IMR-90 (cell line): ENCODE data around the gene FOXP1. TPM values are rescaled to one million over a fixed set of nuclear protein-coding genes. Genes with fewer than 3 reads are reported as not detected.

Experiments
- ATAC-seq: fragments of 200-7000 bp; cut with Tn5 transposase; 2 replicates; pipeline ENCODE4 v1.9.1; 2020; ENCODE audit warnings: low read depth, mild to moderate bottlenecking, moderate library complexity
- BruUV-seq: library from RNA; stranded (reverse); fragments of 400-500 nt; replicated peaks from 2 replicates; lab custom pipeline; 2021; lab: Mats Ljungman, UMichigan
- CTCF ChIA-PET: fragments of 300-600 bp; formaldehyde crosslinking; extraction: SDS; loops from one replicate; lab custom pipeline; 2021; ENCODE audit warnings: antibody characterized with exemption; lab: Yijun Ruan, JAX
- POLR2A ChIA-PET: fragments of 300-600 bp; sonication (Branson Sonifier 250); formaldehyde crosslinking; loops from one replicate; lab custom pipeline; 2022; ENCODE audit warnings: antibody characterized with exemption; ENCODE audit not compliant: unreplicated experiment; lab: Charles Lee
- DNase-seq: peaks from one replicate; pipeline ENCODE4 v3.0.0; 2013
- H2AFZ ChIP-seq: replicated peaks from 2 replicates; pipeline ENCODE3; 2013; ENCODE audit warnings: low read length, mild to moderate bottlenecking; ENCODE audit not compliant: poor library complexity
- H2AK5ac ChIP-seq: 2 replicates; pipeline ENCODE4 v1.6.1; 2013; ENCODE audit warnings: low read depth, low read length, inconsistent platforms
- H2AK9ac ChIP-seq: replicated peaks from 2 replicates; pipeline ENCODE3; 2013; ENCODE audit warnings: mild to moderate bottlenecking, low read depth, low read length, moderate library complexity; ENCODE audit not compliant: poor library complexity
- H2BK120ac ChIP-seq: 2 replicates; pipeline ENCODE4 v1.6.1; 2013; ENCODE audit warnings: low read depth, low read length, inconsistent platforms
- H2BK15ac ChIP-seq: 3 replicates; pipeline ENCODE4 v1.6.1; 2013; ENCODE audit warnings: low read depth, low read length, inconsistent platforms
- H2BK20ac ChIP-seq: 2 replicates; pipeline ENCODE4 v1.6.1; 2013; ENCODE audit warnings: low read depth, mild to moderate bottlenecking, inconsistent platforms, low read length, moderate library complexity
- H2BK5ac ChIP-seq: 2 replicates; pipeline ENCODE4 v1.6.1; 2013; ENCODE audit warnings: mild to moderate bottlenecking, low read depth, low read length, inconsistent platforms; ENCODE audit not compliant: poor library complexity, severe bottlenecking
- H3K14ac ChIP-seq: replicated peaks from 2 replicates; pipeline ENCODE4 v1.6.1; 2013; ENCODE audit warnings: low read depth, low read length, inconsistent platforms
- H3K18ac ChIP-seq: 2 replicates; pipeline ENCODE4 v1.6.1; 2013; ENCODE audit warnings: low read depth, low read length, control low read depth
- H3K23ac ChIP-seq: 2 replicates; pipeline ENCODE4 v1.6.1; 2013; ENCODE audit warnings: low read depth, low read length, inconsistent platforms
- H3K27ac ChIP-seq: 2 replicates; pipeline ENCODE4 v1.5.1; 2013; ENCODE audit warnings: mild to moderate bottlenecking, control low read depth, low read length; ENCODE audit not compliant: insufficient read depth
- H3K27me3 ChIP-seq: 2 replicates; pipeline ENCODE4 v1.6.1; 2013; ENCODE audit warnings: low read length; ENCODE audit not compliant: control insufficient read depth, insufficient read depth
- H3K36me3 ChIP-seq: 2 replicates; pipeline ENCODE4 v1.6.1; 2013; ENCODE audit warnings: low read length, mixed read lengths; ENCODE audit not compliant: control insufficient read depth, insufficient read depth
- H3K4ac ChIP-seq: 2 replicates; pipeline ENCODE4 v1.6.1; 2013; ENCODE audit warnings: low read depth, low read length, inconsistent platforms
- H3K4me1 ChIP-seq: 2 replicates; pipeline ENCODE4 v1.6.1; 2013; ENCODE audit warnings: low read length, mixed read lengths; ENCODE audit not compliant: control insufficient read depth, insufficient read depth
- H3K4me2 ChIP-seq: 2 replicates; pipeline ENCODE4 v1.6.1; 2013; ENCODE audit warnings: low read depth, mild to moderate bottlenecking, control low read depth, low read length, moderate library complexity
- H3K4me3 ChIP-seq: 2 replicates; pipeline ENCODE4 v1.5.1; 2013; ENCODE audit warnings: low read depth, mild to moderate bottlenecking, control low read depth, low read length, moderate library complexity; ENCODE audit not compliant: insufficient read depth
- H3K56ac ChIP-seq: 2 replicates; pipeline ENCODE4 v1.6.1; 2013; ENCODE audit warnings: low read length, inconsistent platforms; ENCODE audit not compliant: insufficient read depth; ENCODE audit errors: extremely low read depth
- H3K79me1 ChIP-seq, 2 experiments: 2 replicates each; pipeline ENCODE4 v1.6.1; 2013; ENCODE audit warnings: low read length in 2 of 2, inconsistent platforms in 1 of 2, low read depth in 1 of 2
- H3K9ac ChIP-seq: 2 replicates; pipeline ENCODE4 v1.6.1; 2013; ENCODE audit warnings: low read depth, low read length, control low read depth
- H3K9me1 ChIP-seq: 2 replicates; pipeline ENCODE4 v1.6.1; 2013; ENCODE audit warnings: low read length, inconsistent platforms; ENCODE audit not compliant: insufficient read depth
- H3K9me3 ChIP-seq: 2 replicates; pipeline ENCODE4 v1.6.1; 2013; ENCODE audit warnings: low read length; ENCODE audit not compliant: control insufficient read depth, insufficient read depth
- H4K20me1 ChIP-seq: 2 replicates; pipeline ENCODE4 v1.6.1; 2013; ENCODE audit warnings: low read length, inconsistent platforms; ENCODE audit not compliant: insufficient read depth
- H4K5ac ChIP-seq: 2 replicates; pipeline ENCODE4 v1.6.1; 2013; ENCODE audit warnings: mild to moderate bottlenecking, low read depth, low read length, control low read depth
- H4K8ac ChIP-seq, 2 experiments: 2 replicates each; pipeline ENCODE4 v1.6.1; 2013; ENCODE audit warnings: low read depth in 2 of 2, low read length in 2 of 2, control low read depth in 1 of 2, inconsistent platforms in 1 of 2
- H4K91ac ChIP-seq: 2 replicates; pipeline ENCODE4 v1.6.1; 2013; ENCODE audit warnings: low read depth, low read length, inconsistent platforms; ENCODE audit not compliant: insufficient read depth
- BHLHE40 ChIP-seq: fragments of 150-350 bp; IDR thresholded peaks from 2 replicates; pipeline ENCODE4 v1.6.1; 2016; ENCODE audit warnings: mild to moderate bottlenecking, low read depth, low read length
- CHD1 ChIP-seq: IDR thresholded peaks from 2 replicates; pipeline ENCODE4 v1.6.1; 2012; ENCODE audit warnings: low read depth, low read length, improper control_type of control experiment
- CTCF ChIP-seq: conservative IDR thresholded peaks from 2 replicates; pipeline ENCODE4 v1.5.1; 2012; ENCODE audit warnings: mild to moderate bottlenecking, low read depth, low read length, improper control_type of control experiment
- FOS ChIP-seq: fragments of 150-350 bp; IDR thresholded peaks from 2 replicates; pipeline ENCODE4 v1.6.1; 2016; ENCODE audit warnings: low read depth, low read length
- MAFK ChIP-seq: IDR thresholded peaks from 2 replicates; pipeline ENCODE4 v1.6.1; 2012; ENCODE audit warnings: low read depth, low read length, improper control_type of control experiment
- MXI1 ChIP-seq: IDR thresholded peaks from 2 replicates; pipeline ENCODE4 v1.6.1; 2012; ENCODE audit warnings: low read depth, mild to moderate bottlenecking, low read length, moderate library complexity, borderline replicate concordance
- NFE2L2 ChIP-seq: fragments of 150-350 bp; IDR thresholded peaks from 2 replicates; pipeline ENCODE4 v1.6.1; 2016; ENCODE audit warnings: low read depth, mild to moderate bottlenecking, low read length
- POLR2A ChIP-seq: IDR thresholded peaks from 2 replicates; pipeline ENCODE4 v1.6.1; 2012; ENCODE audit warnings: mild to moderate bottlenecking, low read depth, low read length
- RAD21 ChIP-seq: IDR thresholded peaks from 2 replicates; pipeline ENCODE4 v1.6.1; 2012; ENCODE audit warnings: low read length, improper control_type of control experiment
- RCOR1 ChIP-seq: IDR thresholded peaks from 2 replicates; pipeline ENCODE4 v1.6.1; 2012; ENCODE audit warnings: mild to moderate bottlenecking, low read length, improper control_type of control experiment; ENCODE audit not compliant: insufficient replicate concordance
- RFX5 ChIP-seq: IDR thresholded peaks from 2 replicates; pipeline ENCODE4 v1.8.0; 2012; ENCODE audit warnings: low read depth, mild to moderate bottlenecking, low read length, moderate library complexity
- SMC3 ChIP-seq: fragments of 150-350 bp; IDR thresholded peaks from 2 replicates; pipeline ENCODE4 v1.6.1; 2016; ENCODE audit warnings: low read depth, mild to moderate bottlenecking, antibody characterized with exemption, low read length, moderate library complexity
- USF2 ChIP-seq: fragments of 150-350 bp; IDR thresholded peaks from 2 replicates; pipeline ENCODE4 v1.6.1; 2017; ENCODE audit warnings: mild to moderate bottlenecking, antibody characterized with exemption, low read length, low read depth
- WGBS, 2 experiments: methylation state at CpG; one replicate each; pipeline versions ENCODE4 v1.1.5 to v1.1.7; 2013; ENCODE audit warnings: missing lambda C conversion rate in 2 of 2; ENCODE audit not compliant: insufficient read length in 1 of 2; ENCODE audit errors: extremely low coverage in 2 of 2; 5-methylcytosine and 5-hydroxymethylcytosine counted together
- dilution Hi-C: fragments of 300-500 bp; cut with HindIII; formaldehyde crosslinking; loops from one replicate; pipeline ENCODE4 v1.14.3; 2018; ENCODE audit warnings: low sequenced_read_pairs; ENCODE audit not compliant: unreplicated experiment
- in situ Hi-C: fragments of 300-500 bp; cut with MboI; formaldehyde crosslinking; loops from 3 replicates; pipeline ENCODE4 v1.14.3; 2019; ENCODE audit warnings: low sequenced_read_pairs, inconsistent platforms, mixed read lengths
- intact Hi-C: fragments of 100-400 bp; cut with micrococcal nuclease; formaldehyde crosslinking; loops from 2 replicates; pipeline ENCODE4 v1.10.0; 2022
- polyA plus RNA-seq, 3 experiments: library from polyadenylated mRNA; depleted of rRNA; stranded (reverse); fragments of >200 nt; gene quantifications; 2 replicates each; pipeline ENCODE4 v1.2.3, GENCODE V29; 2012; ENCODE audit warnings: low replicate concordance in 1 of 3
- total RNA-seq: library from RNA; depleted of rRNA; stranded (reverse); fragments of >200 nt; gene quantifications from 2 replicates; pipeline ENCODE4 v1.2.3, GENCODE V29; 2012

Gene FOXP1
- total and polyA plus RNA-seq, 2 of the 4 experiments (the other 2 are of a cell fraction), result 37.0 to 132 TPM

GRCh38 chr3:71053495-71053894, 530.0 kb downstream of the FOXP1 start:
- intact Hi-C loops, result loop anchor here (10.0 kb wide), 1 partner anchor 601 kb away; no protein-coding TSS in a partner anchor
- CTCF ChIA-PET, result no interaction called here
- no peak for ATAC-seq

More at GRCh38 chr3:71053495-71053894, 530.0 kb downstream of the FOXP1 start:
- no TSS peak for BruUV-seq
- no peak overlapping the region for H2BK5ac ChIP-seq
- dilution Hi-C loops (no loop called here), in situ Hi-C loops (no loop called here)
- peaks cover 59% of the 10 kb centered on the region for H4K20me1 ChIP-seq
- H2AK5ac ChIP-seq, result no peak overlapping the region
- WGBS, 2 experiments, result no CpG with 5 or more reads among the region's 4 CpGs
- no peak for DNase-seq
- no peaks in the 10 kb centered on the region for H3K9me3 ChIP-seq
- H3K4me3 ChIP-seq, result no peak overlapping the region
- no peak overlapping the region for H3K18ac ChIP-seq
- no peak overlapping the region for H4K8ac ChIP-seq
- no peak overlapping the region for H3K9ac ChIP-seq
- H4K91ac ChIP-seq, result peak overlapping the region; percentile 7; the same call in 1 of the 2 replicates
- peaks cover 29% of the 10 kb centered on the region for H3K36me3 ChIP-seq
- no peaks in the 10 kb centered on the region for H3K27me3 ChIP-seq
- H2AK9ac ChIP-seq, result no peak overlapping the region
- H3K23ac ChIP-seq, result peak overlapping the region; percentile 34; the same call in 1 of the 2 replicates
- TF ChIP-seq RFX5 (no peak), FOS (no peak), CTCF (no peak), NFE2L2 (no peak), BHLHE40 (no peak), RAD21 (no peak), POLR2A (no peak), SMC3 (no peak), MXI1 (no peak), CHD1 (no peak), USF2 (no peak), MAFK (no peak), RCOR1 (no peak)
- H3K14ac ChIP-seq, result no peak overlapping the region; the same call in 1 of the 2 replicates
- H3K4me1 ChIP-seq, result peaks cover 45% of the 10 kb centered on the region
- H4K5ac ChIP-seq, result no peak overlapping the region
- H3K56ac ChIP-seq, result no peak overlapping the region
- H2BK120ac ChIP-seq, result no peak overlapping the region
- H3K9me1 ChIP-seq, result peaks cover 33% of the 10 kb centered on the region
- no peak overlapping the region for H2BK15ac ChIP-seq
- H3K4ac ChIP-seq, result no peak overlapping the region
- H2BK20ac ChIP-seq, result no peak overlapping the region
- POLR2A ChIA-PET, result no interaction called here
- peaks cover 28 to 86% of the 10 kb centered on the region in 2 experiments for H3K79me1 ChIP-seq
- no peak overlapping the region for H3K4me2 ChIP-seq
- no peak overlapping the region for H3K27ac ChIP-seq
- no peak overlapping the region for H2AFZ ChIP-seq
